ACC112 (cell line): ENCODE measurements around the gene LDLRAD3.
"Not testable (repeated sequence)": the region's sequence is repeated elsewhere in the genome, so short reads cannot be mapped to it uniquely, and the experiment has no call there.

Source experiments
- H2AFZ ChIP-seq: fragments of 200-600 bp; sonication (generic); one replicate; pipeline ENCODE4 v1.6.0; 2017; ENCODE audit warnings: antibody characterized with exemption, low read length; ENCODE audit not compliant: unreplicated experiment
- H3K27ac ChIP-seq: fragments of 200-600 bp; sonication (generic); 2 replicates; pipeline ENCODE4 v1.5.1; 2014; ENCODE audit warnings: low read depth, mild to moderate bottlenecking, antibody characterized with exemption, low read length, moderate library complexity
- H3K27me3 ChIP-seq: fragments of 200-600 bp; sonication (generic); 2 replicates; pipeline ENCODE4 v1.6.1; 2014; ENCODE audit warnings: mild to moderate bottlenecking, antibody characterized with exemption, low read length, moderate library complexity, mixed read lengths; ENCODE audit not compliant: insufficient read depth
- H3K36me3 ChIP-seq: fragments of 200-600 bp; sonication (generic); 2 replicates; pipeline ENCODE4 v1.6.1; 2016; ENCODE audit warnings: mild to moderate bottlenecking, antibody characterized with exemption, low read length, moderate library complexity, mixed read lengths; ENCODE audit not compliant: insufficient read depth
- H3K4me1 ChIP-seq: fragments of 200-600 bp; sonication (generic); one replicate; pipeline ENCODE4 v1.6.1; 2016; ENCODE audit warnings: low read length, mixed read lengths; ENCODE audit not compliant: insufficient read depth, unreplicated experiment, control insufficient read depth
- H3K4me3 ChIP-seq: fragments of 200-600 bp; sonication (generic); 2 replicates; pipeline ENCODE4 v1.5.1; 2014; ENCODE audit warnings: mild to moderate bottlenecking, low read depth, low read length
- H3K79me2 ChIP-seq: fragments of 200-600 bp; sonication (generic); one replicate; pipeline ENCODE4 v1.6.0; 2016; ENCODE audit warnings: low read length; ENCODE audit not compliant: control insufficient read depth, unreplicated experiment, insufficient read depth

The LDLRAD3 gene

GRCh38 chr11:35943713-35944502 lies at the start of gene LDLRAD3:
TSS of gene LDLRAD3 (plus strand) at chr11:35944062. CDS start at chr11:35944099, 37 bp downstream.
- peak within 1 kb of the TSS; percentile 98 for H3K4me3 ChIP-seq
- peak within 1 kb of the TSS; percentile 58 for H3K27ac ChIP-seq
- peak within 1 kb of the TSS; percentile 89 for H2AFZ ChIP-seq
- H3K36me3 ChIP-seq: no peaks in the 10 kb centered on the region
- H3K4me1 ChIP-seq: peaks cover 19% of the 10 kb centered on the region
- peaks cover 46% of the 10 kb centered on the region for H3K79me2 ChIP-seq
- H3K27me3 ChIP-seq: no peaks in the 10 kb centered on the region

DNA sequence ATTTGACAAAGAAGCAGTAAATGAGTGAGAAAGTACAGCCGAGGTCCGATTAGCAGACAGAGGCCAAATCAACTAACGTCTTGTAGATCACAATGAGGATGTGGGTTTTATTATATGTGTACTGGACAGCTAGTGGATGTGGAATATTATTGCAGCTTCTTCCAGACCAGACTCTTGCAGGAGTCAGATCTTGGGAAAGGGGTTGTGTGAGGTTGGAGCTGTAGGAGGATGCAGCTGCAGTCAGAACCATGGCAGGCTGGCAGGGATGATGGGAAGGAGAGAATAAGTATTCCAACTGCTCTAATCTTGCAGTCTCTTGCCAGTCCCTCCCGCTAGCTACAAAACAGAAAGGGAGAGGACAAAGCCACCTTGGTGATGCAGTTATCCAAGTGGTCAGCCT lies 46.8 kb upstream of the LDLRAD3 start:
- no peaks in the 10 kb centered on the region for H3K36me3 ChIP-seq
- H3K27ac ChIP-seq: no peak overlapping the region
- H3K27me3 ChIP-seq: no peaks in the 10 kb centered on the region
- no peaks in the 10 kb centered on the region for H3K79me2 ChIP-seq
- no peaks in the 10 kb centered on the region for H3K4me1 ChIP-seq
- no peak overlapping the region for H3K4me3 ChIP-seq
- no peak overlapping the region for H2AFZ ChIP-seq

DNA sequence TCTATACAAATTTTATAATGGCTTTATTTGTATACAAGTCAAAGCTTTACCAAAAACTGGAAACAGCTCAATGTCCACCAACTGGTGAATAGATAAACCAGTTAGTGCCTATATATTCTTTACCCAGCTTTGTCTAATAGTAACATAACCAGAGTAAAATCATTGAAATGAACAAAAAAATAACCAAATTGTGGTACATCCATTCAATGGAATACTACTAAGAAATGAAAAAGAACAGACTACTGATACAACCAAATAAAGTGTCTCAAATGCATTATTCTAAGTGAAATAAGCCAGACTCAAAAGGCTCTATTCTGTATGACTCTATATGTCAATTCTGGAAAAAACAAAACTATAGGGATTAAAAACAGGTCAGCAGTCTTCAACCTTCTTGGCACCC lies 40.9 kb upstream of the LDLRAD3 start:
- no peaks in the 10 kb centered on the region for H3K79me2 ChIP-seq
- peaks cover 22% of the 10 kb centered on the region for H3K4me1 ChIP-seq
- H3K36me3 ChIP-seq: 0 out of 2 replicates have a peak, but pooled peaks cover 4% of the 10 kb centered on the region
- H3K4me3 ChIP-seq: no peak overlapping the region
- H2AFZ ChIP-seq: no peak overlapping the region
- H3K27ac ChIP-seq: no peak overlapping the region
- no peaks in the 10 kb centered on the region for H3K27me3 ChIP-seq

GRCh38 chr11:35905646-35906276 lies 38.1 kb upstream of the LDLRAD3 start:
- Histone ChIP-seq H3K36me3 (0 out of 2 replicates have a peak, but pooled peaks cover 4% of the 10 kb centered on the region), H3K4me3 (peak overlapping the region; percentile 58; the same call in 1 of the 2 replicates), H2AFZ (peak overlapping the region; percentile 89), H3K79me2 (no peaks in the 10 kb centered on the region), H3K27ac (peak overlapping the region; percentile 3; the same call in 1 of the 2 replicates), H3K4me1 (peaks cover 44% of the 10 kb centered on the region), H3K27me3 (no peaks in the 10 kb centered on the region)

- peak overlapping the region; percentile 89 for H2AFZ ChIP-seq
- H3K36me3 ChIP-seq: 0 out of 2 replicates have a peak, but pooled peaks cover 4% of the 10 kb centered on the region
- peaks cover 48% of the 10 kb centered on the region for H3K4me1 ChIP-seq
- no peaks in the 10 kb centered on the region for H3K27me3 ChIP-seq
- no peaks in the 10 kb centered on the region for H3K79me2 ChIP-seq
- peak overlapping the region; percentile 58; the same call in 1 of the 2 replicates for H3K4me3 ChIP-seq
- peak overlapping the region; percentile 95 for H3K27ac ChIP-seq
Measured at GRCh38 chr11:35906277-35906661, 37.6 kb upstream of the LDLRAD3 start.

DNA sequence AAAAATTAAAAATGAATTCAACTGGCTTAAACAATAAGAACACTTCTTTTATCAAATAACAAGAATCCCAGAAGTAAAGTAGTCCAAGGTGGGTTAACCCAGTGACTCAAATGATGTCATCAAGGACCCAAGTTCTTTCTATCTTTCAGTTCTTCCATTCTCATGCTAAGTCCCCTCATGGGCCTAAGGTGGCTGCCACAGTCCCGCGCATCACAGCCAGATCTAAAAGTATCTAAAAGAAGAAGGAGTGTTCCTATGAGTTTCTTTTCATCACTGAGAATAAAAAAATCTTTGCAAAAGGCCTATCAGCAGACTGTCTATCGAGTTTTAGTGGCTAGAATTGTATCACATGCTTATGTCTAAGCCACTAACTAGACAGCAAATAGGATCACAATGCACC lies 37.2 kb upstream of the LDLRAD3 start:
- peaks cover 52% of the 10 kb centered on the region for H3K4me1 ChIP-seq
- no peak overlapping the region for H3K4me3 ChIP-seq
- H2AFZ ChIP-seq: no peak overlapping the region
- H3K27me3 ChIP-seq: no peaks in the 10 kb centered on the region
- 0 out of 2 replicates have a peak, but pooled peaks cover 4% of the 10 kb centered on the region for H3K36me3 ChIP-seq
- peak overlapping the region; percentile 95 for H3K27ac ChIP-seq
- H3K79me2 ChIP-seq: no peaks in the 10 kb centered on the region

DNA sequence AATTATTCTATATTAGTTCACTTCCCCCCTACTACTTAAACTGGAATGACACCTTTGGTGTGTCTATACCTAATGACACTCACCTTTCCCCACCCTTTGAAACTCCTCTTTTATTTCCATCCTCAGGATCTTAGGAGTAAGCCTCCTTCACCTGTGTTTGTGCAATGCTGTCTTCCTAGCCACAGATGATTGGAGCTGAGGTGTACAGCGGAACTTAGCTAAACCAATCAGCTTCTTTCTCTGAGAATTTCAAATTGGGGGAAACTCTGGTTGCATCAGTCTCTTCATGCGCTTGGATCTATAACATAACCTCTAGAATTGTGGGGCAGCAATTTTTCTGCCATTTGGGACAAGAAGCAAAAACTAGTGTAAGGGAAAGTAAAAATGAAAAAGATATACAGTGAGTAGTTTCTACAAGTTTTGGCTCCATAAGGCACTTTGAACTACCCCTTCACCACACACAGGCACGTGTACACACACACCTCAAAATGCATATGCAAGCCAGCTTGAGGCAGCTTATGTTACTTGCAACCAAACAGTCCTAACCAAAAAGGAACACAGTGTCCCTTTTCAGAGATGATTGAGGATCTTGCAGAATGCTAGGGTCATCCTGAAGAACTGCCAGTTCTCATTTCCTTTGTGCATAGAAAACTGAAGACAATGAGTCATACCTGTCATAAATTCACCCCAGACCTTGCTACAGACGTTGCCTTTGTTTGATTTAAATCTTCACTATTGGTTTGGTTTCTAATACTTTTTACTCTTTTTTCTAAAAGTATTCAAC lies 36.0 kb upstream of the LDLRAD3 start:
- Histone ChIP-seq H3K4me1 (peaks cover 54% of the 10 kb centered on the region), H3K36me3 (0 out of 2 replicates have a peak, but pooled peaks cover 4% of the 10 kb centered on the region), H3K27ac (peak overlapping the region; percentile 95), H3K79me2 (no peaks in the 10 kb centered on the region), H2AFZ (no peak overlapping the region), H3K27me3 (no peaks in the 10 kb centered on the region), H3K4me3 (peak overlapping the region; percentile 17; the same call in 1 of the 2 replicates)

DNA sequence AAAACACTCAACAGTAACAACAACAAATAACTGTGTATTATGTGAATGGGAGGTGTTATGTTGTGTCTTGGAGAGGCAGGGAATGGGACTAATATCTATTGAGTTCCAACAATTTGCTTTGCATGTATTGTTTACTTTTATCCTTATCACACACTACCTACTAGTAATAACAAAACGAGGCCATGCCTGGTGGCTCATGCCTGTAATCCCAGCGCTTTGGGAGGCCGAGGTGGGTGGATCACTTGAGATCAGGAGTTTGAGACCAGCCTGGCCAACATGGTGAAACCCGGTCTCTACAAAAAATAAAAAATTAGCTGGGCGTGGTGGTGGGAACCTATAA lies 35.5 kb upstream of the LDLRAD3 start:
- H3K36me3 ChIP-seq, H3K79me2 ChIP-seq, H2AFZ ChIP-seq, H3K27me3 ChIP-seq: not testable (repeated sequence)
- peak overlapping the region; percentile 17; the same call in 1 of the 2 replicates for H3K4me3 ChIP-seq
- peak overlapping the region; percentile 95 for H3K27ac ChIP-seq
- peaks cover 54% of the 10 kb centered on the region for H3K4me1 ChIP-seq

DNA sequence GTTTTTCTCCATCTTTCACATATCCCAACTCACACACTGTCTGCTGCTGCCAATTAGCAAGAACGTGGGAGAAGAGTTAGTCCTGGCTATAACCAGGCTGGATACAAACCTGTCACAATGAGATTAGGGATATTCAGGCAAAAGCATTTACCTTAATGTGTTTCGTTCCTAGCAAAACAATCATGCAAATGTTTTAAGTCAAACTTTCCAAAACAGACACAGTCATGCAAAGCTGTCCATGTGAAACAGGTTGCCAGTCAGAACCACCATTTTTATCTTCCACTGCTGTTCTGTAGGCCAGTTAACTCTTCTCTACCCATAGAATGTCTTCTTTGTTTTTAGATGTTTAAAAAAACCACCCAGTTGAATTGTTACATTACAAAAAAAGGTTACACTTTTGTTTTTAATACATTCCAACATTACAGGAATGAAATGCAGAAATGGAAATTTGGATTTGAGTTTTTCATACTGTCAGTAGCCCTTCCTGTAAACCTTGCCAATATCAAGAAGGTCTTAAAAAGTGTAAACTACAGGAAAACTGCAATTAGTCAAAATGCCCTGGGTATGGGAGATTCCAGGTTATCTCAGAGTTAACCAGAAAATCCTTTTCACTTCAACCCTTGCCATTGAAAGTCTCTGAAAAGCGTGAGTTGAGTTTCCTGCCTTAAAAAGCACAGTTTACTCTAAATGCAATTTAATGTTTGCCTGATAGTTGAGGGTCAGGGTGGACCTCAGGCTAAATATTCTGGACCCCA lies 34.2 kb upstream of the LDLRAD3 start:
- Histone ChIP-seq H3K4me1 (peaks cover 54% of the 10 kb centered on the region), H3K79me2 (no peaks in the 10 kb centered on the region), H3K36me3 (0 out of 2 replicates have a peak, but pooled peaks cover 4% of the 10 kb centered on the region), H3K4me3 (no peak overlapping the region), H3K27ac (peak overlapping the region; percentile 95), H3K27me3 (no peaks in the 10 kb centered on the region), H2AFZ (peak overlapping the region; percentile 29)

GRCh38 chr11:35911013-35911412 lies 32.8 kb upstream of the LDLRAD3 start:
- no peak overlapping the region for H3K27ac ChIP-seq
- no peaks in the 10 kb centered on the region for H3K79me2 ChIP-seq

More at GRCh38 chr11:35911013-35911412, 32.8 kb upstream of the LDLRAD3 start:
- Histone ChIP-seq H3K4me1 (peaks cover 42% of the 10 kb centered on the region), H3K4me3 (no peak overlapping the region), H2AFZ (no peak overlapping the region), H3K27me3 (no peaks in the 10 kb centered on the region), H3K36me3 (0 out of 2 replicates have a peak, but pooled peaks cover 4% of the 10 kb centered on the region)
